ENCODE results near the gene ABCC11. TPM values are rescaled to one million over a fixed set of nuclear protein-coding genes. Genes with fewer than 3 reads are reported as not detected.

Gene ABCC11
- total RNA-seq, 4 donors from 2014 or later: 0.24 to 1.2 (median 0.58) TPM

DNA sequence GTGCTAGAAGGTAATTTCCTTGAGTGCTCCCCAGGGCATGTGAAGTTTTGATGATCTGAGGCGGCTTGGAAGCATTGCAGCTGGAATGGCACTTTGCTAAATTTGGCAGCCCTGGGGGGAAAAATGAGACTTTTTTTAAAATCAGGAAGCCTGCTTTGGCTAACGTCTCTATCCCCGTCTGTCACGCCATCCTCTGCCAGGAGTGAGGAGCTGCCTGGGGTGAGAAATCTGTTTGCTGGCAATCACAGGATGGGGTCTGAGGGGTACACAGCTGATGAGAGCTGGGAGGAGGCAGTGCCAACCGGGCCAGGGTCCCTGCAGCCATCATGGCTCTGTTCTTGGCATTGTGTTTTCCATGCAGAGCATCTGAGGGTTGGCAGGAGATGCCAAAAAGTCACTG, 93.6 kb downstream of the ABCC11 start:
- TF ChIP-seq, protein P1, sequence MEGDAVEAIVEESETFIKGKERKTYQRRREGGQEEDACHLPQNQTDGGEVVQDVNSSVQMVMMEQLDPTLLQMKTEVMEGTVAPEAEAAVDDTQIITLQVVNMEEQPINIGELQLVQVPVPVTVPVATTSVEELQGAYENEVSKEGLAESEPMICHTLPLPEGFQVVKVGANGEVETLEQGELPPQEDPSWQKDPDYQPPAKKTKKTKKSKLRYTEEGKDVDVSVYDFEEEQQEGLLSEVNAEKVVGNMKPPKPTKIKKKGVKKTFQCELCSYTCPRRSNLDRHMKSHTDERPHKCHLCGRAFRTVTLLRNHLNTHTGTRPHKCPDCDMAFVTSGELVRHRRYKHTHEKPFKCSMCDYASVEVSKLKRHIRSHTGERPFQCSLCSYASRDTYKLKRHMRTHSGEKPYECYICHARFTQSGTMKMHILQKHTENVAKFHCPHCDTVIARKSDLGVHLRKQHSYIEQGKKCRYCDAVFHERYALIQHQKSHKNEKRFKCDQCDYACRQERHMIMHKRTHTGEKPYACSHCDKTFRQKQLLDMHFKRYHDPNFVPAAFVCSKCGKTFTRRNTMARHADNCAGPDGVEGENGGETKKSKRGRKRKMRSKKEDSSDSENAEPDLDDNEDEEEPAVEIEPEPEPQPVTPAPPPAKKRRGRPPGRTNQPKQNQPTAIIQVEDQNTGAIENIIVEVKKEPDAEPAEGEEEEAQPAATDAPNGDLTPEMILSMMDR (IDR thresholded peaks at IDR 0.05): no peak
- DNase-seq (ENCODE audit: low spot score) (no peak), ATAC-seq (ENCODE audit: low FRiP score) (no peak)

DNA sequence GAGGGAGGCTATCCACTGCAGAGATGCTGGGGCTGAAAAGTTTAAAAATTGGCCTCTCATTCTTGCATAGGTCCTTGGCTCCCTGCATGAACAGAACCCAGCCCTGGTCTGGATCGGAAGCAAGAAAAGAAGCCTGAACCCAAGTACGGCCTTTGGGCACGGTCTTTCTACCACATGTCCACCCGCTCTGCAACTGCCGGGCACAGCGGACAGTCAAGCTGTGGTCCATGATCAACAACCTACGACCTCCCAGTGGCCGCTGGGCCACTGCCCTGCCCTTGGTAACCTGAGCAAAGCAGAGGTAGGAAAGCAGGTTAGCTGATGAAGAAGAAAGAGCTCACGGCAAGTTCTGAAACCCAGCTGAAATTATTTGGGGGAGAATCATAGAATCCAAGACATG, 95.1 kb downstream of the ABCC11 start:
- no peak for DNase-seq (ENCODE audit: low spot score)
- TF ChIP-seq, protein P1 (IDR thresholded peaks at IDR 0.05): no peak
- no peak for ATAC-seq (ENCODE audit: low FRiP score)

DNA sequence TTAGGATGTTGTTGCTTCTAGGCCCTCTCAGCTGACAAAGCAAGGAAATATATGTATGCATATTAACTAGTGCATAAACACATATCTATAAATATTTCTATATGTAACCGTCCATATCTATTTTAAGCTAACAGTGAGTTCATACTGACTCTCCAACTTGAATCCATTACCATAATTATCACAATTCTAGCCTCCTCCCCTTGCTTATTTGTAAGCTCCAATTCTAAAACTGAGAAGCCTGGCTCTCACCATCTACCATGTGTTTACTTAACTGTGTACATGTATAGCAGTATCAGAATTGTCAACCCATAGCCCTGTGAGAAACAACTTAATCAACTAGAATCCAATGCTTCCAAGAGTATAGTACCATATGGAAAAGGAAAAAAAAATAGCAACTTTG, 96.6 kb downstream of the ABCC11 start:
- ATAC-seq (ENCODE audit: low FRiP score): no peak
- TF ChIP-seq, protein P1 (IDR thresholded peaks at IDR 0.05): no peak

DNA sequence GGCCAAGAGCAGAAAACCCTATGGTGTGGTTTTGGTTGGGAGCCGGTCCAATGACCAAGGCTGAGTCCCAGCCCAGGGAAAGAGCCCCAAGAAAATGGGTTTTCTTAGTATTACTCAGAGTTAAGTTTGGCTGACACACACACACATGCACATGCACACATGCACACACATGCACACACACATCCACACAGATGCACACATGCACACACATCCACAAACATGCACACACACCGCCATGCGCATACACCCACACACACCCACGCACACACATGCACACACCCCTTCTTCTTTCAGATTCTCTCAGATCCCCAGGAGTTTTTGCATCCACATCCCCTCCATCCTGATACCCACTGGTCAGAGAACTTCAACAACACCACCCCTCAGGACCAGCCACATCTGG, 100.6 kb downstream of the ABCC11 start:
- ATAC-seq (ENCODE audit: low FRiP score): no peak
- DNase-seq (ENCODE audit: low spot score): no peak
- TF ChIP-seq, protein P1 (IDR thresholded peaks at IDR 0.05): no peak

More for the DNA sequence above, 96.6 kb downstream of the ABCC11 start:
- no peak for DNase-seq (ENCODE audit: low spot score)

DNA sequence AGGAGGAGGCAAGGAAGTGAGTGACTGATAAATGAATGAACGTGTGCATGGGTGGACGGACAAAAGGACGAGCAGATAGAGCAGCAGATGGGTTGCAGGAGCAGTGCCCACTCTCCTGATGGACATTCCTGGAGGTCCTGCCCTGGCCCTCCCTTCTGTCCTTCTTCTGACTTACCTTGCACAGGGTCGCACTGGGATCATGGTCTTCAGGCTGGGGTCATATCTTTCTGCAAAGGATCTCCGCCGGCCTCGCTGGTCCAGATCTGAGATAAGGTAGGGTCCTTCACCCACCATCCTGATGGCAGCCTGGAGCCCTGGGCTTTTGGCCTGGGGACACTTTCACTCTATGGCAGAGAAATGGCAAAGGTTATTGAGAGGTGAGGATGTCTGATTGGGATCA, 101.2 kb downstream of the ABCC11 start:
- ATAC-seq (ENCODE audit: low FRiP score) (no peak), DNase-seq (ENCODE audit: low spot score) (no peak)
- TF ChIP-seq, protein P1 (IDR thresholded peaks at IDR 0.05): no peak

DNA sequence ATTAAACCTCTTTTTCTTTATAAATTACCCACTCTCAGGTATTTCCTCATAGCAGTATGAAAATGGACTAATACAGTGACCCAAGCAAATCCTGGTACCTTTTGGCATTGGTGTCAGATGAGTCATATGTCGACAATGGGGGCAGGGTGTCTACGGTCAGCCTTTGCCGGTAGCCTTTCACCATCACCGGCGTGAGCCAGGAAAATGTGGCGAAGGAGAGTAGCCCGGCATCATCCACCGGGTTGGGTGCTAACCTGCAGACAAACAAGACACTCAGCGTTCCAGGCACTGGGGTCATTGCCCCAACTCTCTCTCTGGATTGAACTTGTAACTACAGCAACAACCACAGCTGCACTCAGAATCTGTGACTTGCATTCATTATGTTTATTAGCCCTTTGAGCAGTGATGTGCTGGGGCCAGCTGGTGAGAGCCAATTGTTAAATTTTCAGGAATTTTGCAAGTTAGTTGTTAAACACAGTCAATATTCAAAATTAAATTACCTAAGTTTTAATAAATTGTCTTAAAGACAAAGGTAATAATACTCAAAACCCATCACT, 103.4 kb downstream of the ABCC11 start:
- no peak for DNase-seq (ENCODE audit: low spot score)
- TF ChIP-seq, protein P1 (IDR thresholded peaks at IDR 0.05): no peak
- no peak for ATAC-seq (ENCODE audit: low FRiP score)

DNA sequence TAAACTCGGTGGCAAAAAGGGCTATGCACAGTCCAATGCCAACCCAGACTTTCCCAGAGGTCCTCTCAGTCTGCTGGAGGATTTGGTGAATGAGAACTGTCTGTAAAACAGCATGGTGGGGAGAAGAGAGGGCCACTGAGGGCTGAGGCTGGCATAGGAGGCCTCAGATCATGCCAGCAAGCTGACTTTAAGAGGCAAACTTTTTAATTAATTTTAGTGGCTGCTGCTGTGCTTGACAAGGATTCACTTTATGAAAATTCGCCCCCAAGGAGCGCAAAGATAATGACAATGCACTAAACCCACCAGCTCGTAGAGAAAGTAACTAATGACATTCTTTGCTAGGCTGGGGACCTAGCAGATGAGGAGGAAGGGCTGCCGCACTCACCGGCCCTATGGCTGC, 106.5 kb downstream of the ABCC11 start:
- DNase-seq (ENCODE audit: low spot score): no peak
- no peak for ATAC-seq (ENCODE audit: low FRiP score)
- TF ChIP-seq, protein P1 (IDR thresholded peaks at IDR 0.05): no peak

Measured in omental fat pad (tissue), 4 donors.